Neural cell (in vitro differentiated cells): Measurements from ENCODE around the gene ADISSP.

Experiments
- EP300 ChIP-seq: fragments of 450-650 bp; conservative IDR thresholded peaks from 2 replicates; pipeline ENCODE4 v1.6.1; 2014; ENCODE audit warnings: antibody characterized with exemption, mild to moderate bottlenecking, moderate library complexity; ENCODE audit not compliant: poor library complexity, severe bottlenecking
- EZH2 ChIP-seq: fragments of 200-600, 300-800 bp; shearing (Covaris generic), sonication (generic); IDR thresholded peaks from 2 replicates; pipeline ENCODE4 v1.6.1; 2014; ENCODE audit warnings: antibody characterized with exemption, low read length, borderline replicate concordance, mild to moderate bottlenecking; ENCODE audit not compliant: insufficient read depth, poor library complexity, severe bottlenecking
- MXI1 ChIP-seq: fragments of 450-650 bp; conservative IDR thresholded peaks from 2 replicates; pipeline ENCODE4 v1.6.1; 2014; ENCODE audit warnings: antibody characterized with exemption, mild to moderate bottlenecking; ENCODE audit not compliant: poor library complexity, severe bottlenecking
- POLR2AphosphoS5 ChIP-seq: IDR thresholded peaks from 2 replicates; pipeline ENCODE4 v1.6.1; 2012
- RAD21 ChIP-seq: fragments of 450-650 bp; conservative IDR thresholded peaks from 2 replicates; pipeline ENCODE4 v1.6.1; 2014; ENCODE audit warnings: antibody characterized with exemption, mild to moderate bottlenecking, moderate library complexity
- SMC3 ChIP-seq: fragments of 450-650 bp; conservative IDR thresholded peaks from 2 replicates; pipeline ENCODE4 v1.6.1; 2014; ENCODE audit warnings: antibody characterized with exemption, mild to moderate bottlenecking, moderate library complexity; ENCODE audit not compliant: poor library complexity
- TAF1 ChIP-seq: IDR thresholded peaks from 2 replicates; pipeline ENCODE4 v1.6.1; 2012; ENCODE audit warnings: low read depth
- TF ChIP-seq, protein P1 (sequence below): IDR thresholded peaks from 2 replicates; pipeline ENCODE4 v1.6.1; 2012; ENCODE audit warnings: borderline replicate concordance
- TF ChIP-seq, protein P2 (sequence below): fragments of 450-650 bp; IDR thresholded peaks from 2 replicates; pipeline ENCODE4 v1.5.1; 2014; ENCODE audit warnings: antibody characterized with exemption, mild to moderate bottlenecking, moderate library complexity; ENCODE audit not compliant: poor library complexity, severe bottlenecking

DNA sequence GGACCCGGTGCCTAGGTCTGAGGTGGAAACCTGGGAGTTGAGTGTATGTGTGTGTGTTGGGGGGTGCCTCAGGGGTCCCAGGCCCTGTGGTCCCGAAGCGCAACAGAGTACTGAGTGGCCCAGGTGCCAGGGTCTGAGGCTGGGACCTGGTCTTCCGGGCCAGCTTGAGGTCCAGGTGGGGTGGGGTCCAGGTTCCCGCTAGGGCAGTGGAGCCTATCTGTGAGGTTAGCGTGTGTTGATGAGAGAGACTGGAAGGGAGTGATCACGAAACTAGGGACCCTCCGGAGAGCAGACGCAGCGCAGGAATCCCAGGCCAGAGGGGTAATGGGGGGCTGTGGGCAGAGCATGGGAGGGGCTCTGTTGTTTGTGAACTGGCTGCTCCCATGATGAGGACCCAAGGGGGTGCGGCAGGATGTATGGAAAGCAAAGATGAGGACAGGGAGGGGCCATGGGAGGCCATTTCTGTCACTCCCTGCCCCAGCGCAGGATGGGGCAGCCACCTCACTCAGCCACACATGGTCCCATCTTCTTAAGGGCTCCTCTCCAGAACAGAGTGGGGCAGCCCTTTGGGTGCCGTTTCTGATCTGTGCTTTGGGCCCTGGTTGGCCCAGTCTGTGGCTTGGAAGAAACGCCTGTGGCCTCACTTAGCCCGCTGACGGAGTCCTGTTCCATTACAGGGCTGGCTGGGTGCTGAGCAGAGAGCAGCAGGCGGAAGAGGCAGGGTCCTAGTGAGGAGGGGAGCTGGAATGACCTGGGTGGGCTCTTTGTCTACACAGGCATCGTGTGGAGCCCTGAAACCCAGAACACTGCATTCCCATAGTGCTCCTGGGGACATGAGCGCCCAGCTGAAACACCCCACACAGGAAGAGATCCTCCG is 34.2 kb downstream of the ADISSP start:
- TF ChIP-seq TAF1 = no peak
- TF ChIP-seq POLR2AphosphoS5 = no peak
- TF ChIP-seq, protein P1, sequence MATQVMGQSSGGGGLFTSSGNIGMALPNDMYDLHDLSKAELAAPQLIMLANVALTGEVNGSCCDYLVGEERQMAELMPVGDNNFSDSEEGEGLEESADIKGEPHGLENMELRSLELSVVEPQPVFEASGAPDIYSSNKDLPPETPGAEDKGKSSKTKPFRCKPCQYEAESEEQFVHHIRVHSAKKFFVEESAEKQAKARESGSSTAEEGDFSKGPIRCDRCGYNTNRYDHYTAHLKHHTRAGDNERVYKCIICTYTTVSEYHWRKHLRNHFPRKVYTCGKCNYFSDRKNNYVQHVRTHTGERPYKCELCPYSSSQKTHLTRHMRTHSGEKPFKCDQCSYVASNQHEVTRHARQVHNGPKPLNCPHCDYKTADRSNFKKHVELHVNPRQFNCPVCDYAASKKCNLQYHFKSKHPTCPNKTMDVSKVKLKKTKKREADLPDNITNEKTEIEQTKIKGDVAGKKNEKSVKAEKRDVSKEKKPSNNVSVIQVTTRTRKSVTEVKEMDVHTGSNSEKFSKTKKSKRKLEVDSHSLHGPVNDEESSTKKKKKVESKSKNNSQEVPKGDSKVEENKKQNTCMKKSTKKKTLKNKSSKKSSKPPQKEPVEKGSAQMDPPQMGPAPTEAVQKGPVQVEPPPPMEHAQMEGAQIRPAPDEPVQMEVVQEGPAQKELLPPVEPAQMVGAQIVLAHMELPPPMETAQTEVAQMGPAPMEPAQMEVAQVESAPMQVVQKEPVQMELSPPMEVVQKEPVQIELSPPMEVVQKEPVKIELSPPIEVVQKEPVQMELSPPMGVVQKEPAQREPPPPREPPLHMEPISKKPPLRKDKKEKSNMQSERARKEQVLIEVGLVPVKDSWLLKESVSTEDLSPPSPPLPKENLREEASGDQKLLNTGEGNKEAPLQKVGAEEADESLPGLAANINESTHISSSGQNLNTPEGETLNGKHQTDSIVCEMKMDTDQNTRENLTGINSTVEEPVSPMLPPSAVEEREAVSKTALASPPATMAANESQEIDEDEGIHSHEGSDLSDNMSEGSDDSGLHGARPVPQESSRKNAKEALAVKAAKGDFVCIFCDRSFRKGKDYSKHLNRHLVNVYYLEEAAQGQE = no peak
- TF ChIP-seq, protein P2, sequence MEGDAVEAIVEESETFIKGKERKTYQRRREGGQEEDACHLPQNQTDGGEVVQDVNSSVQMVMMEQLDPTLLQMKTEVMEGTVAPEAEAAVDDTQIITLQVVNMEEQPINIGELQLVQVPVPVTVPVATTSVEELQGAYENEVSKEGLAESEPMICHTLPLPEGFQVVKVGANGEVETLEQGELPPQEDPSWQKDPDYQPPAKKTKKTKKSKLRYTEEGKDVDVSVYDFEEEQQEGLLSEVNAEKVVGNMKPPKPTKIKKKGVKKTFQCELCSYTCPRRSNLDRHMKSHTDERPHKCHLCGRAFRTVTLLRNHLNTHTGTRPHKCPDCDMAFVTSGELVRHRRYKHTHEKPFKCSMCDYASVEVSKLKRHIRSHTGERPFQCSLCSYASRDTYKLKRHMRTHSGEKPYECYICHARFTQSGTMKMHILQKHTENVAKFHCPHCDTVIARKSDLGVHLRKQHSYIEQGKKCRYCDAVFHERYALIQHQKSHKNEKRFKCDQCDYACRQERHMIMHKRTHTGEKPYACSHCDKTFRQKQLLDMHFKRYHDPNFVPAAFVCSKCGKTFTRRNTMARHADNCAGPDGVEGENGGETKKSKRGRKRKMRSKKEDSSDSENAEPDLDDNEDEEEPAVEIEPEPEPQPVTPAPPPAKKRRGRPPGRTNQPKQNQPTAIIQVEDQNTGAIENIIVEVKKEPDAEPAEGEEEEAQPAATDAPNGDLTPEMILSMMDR = no peak
- TF ChIP-seq MXI1 = no peak
- TF ChIP-seq EP300 = no peak
- TF ChIP-seq RAD21 = no peak
- TF ChIP-seq EZH2 = no peak
- TF ChIP-seq SMC3 = no peak
